GM12873 (cell line): ENCODE results near the gene BRAT1.

ENCODE experiments used
- TF ChIP-seq, protein P1 (sequence below): IDR thresholded peaks from 2 replicates; pipeline ENCODE4 v1.5.1; 2012; ENCODE audit warnings: low read depth, mild to moderate bottlenecking, moderate library complexity, low read length, control low read depth; ENCODE audit not compliant: insufficient read depth; ENCODE audit errors: missing control alignments

BRAT1 gene

GRCh38 chr7:2582006-2582735, 26.8 kb upstream of the BRAT1 start:
- TF ChIP-seq, protein P1, sequence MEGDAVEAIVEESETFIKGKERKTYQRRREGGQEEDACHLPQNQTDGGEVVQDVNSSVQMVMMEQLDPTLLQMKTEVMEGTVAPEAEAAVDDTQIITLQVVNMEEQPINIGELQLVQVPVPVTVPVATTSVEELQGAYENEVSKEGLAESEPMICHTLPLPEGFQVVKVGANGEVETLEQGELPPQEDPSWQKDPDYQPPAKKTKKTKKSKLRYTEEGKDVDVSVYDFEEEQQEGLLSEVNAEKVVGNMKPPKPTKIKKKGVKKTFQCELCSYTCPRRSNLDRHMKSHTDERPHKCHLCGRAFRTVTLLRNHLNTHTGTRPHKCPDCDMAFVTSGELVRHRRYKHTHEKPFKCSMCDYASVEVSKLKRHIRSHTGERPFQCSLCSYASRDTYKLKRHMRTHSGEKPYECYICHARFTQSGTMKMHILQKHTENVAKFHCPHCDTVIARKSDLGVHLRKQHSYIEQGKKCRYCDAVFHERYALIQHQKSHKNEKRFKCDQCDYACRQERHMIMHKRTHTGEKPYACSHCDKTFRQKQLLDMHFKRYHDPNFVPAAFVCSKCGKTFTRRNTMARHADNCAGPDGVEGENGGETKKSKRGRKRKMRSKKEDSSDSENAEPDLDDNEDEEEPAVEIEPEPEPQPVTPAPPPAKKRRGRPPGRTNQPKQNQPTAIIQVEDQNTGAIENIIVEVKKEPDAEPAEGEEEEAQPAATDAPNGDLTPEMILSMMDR: no peak

GRCh38 chr7:2580636-2581035, 25.3 kb upstream of the BRAT1 start:
- TF ChIP-seq, protein P1: no peak

DNA sequence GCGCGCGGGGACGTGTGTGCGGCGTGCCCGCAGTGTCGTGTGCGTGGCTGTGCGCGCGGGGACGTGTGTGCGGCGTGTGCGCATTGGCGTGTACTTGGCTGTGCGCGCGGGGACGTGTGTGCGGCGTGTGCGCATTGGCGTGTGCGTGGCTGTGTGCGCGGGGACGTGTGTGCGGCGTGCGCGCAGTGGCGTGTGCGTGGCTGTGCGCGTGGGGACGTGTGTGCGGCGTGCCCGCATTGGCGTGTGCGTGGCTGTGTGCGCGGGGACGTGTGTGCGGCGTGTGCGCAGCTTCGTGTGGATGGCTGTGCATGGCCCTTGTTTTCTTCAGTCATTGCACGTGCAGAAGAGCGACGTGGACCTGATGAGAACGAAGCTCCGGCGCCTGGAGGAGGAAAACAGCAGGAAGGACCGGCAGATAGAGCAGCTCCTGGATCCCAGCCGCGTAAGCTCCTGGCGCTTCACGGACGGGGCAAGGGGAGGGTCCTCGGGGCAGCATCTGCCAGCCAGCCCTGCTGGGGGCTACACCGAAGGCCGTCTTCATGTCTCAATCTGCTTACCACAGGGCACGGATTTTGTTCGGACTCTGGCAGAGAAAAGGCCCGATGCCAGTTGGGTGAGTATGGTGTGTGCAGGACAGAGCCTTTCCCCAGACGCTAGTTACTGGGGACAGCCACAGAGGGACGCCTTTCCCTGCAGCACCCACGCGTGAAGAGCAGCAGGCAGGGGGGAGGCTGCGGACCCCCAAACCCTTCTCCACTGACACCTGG, 22.8 kb upstream of the BRAT1 start:
- TF ChIP-seq, protein P1: no peak

DNA sequence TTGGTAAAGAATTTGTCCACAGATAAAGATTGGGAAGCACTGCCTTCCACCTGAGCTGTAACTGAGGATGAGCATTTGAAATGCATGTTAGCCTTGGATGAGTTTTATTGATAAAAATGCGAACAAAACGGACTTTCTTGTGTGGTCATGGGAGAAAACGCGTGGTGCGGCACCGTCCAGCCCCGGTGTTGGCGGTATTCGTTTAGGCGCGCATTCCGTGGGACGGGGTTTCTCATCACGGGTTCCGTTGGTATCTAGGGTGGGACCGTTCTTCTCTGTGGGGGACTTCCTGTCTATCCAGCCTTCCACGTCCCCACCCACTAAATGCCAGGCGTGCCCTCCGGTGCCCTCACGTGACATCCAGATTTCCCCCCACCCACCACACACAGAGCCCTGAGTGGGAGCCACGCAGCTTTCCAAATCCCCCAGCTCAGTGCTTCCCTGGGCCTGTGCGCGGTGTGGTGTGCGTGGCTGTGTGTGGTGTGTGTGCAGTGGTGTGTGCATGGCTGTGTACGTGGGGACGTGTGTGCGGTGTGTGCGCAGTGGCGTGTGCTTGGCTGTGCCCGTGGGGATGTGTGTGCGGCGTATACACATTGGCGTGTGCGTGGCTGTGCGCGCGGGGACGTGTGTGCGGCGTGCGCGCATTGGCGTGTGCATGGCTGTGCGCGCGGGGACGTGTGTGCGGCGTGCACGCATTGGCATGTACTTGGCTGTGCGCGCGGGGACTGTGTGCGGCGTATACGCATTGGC, 21.6 kb upstream of the BRAT1 start:
- TF ChIP-seq, protein P1: no peak

DNA sequence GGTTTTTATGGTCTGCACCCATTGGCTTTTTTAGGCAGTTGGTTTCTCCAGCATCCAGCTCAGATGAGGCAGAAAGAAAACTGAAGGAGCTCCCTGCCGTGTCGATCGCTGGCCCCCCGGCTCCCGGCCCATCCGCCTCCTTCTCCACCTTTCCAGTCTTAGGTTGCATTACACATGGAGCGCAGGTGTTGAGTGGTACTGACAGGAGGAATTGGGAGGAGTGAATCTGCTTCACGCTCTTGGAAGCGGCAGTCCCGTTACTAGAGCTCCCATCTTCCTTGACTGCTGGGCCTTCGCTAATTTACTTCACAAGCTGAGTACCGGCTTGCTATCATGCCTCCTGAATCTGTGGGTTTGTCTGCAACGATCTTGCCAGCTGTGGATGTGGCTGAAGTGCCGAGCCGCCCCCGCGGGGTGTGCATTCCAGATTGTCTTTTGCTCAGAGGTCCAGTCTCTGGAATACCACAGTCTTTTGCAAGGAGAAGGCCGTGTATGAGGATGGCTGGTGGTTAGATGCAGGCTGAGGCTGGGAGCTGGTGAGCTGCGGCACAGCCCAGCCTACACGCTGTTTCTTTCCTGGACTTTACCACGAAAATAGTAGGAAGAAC, 20.5 kb upstream of the BRAT1 start:
- TF ChIP-seq, protein P1: no peak

GRCh38 chr7:2575046-2575732, 19.9 kb upstream of the BRAT1 start:
- TF ChIP-seq, protein P1: no peak
